Activated CD4-positive, alpha-beta T cell treated with anti-CD3 and anti-CD28 coated beads for 36 hours (primary cell): Measurements from ENCODE around the gene NFKB2. TPM values are rescaled to one million over a fixed set of nuclear protein-coding genes. Genes with fewer than 3 reads are reported as not detected.

Experiments used
- ATAC-seq: fragments of 200-7000 bp; cut with Tn5 transposase; one replicate; pipeline ENCODE4 v1.10.0; 2021; ENCODE audit warnings: mild to moderate bottlenecking, moderate library complexity
- CTCF ChIA-PET: fragments of 350-600 bp; sonication (Branson Sonifier 250); formaldehyde crosslinking; loops from one replicate; lab custom pipeline; 2021; ENCODE audit warnings: antibody characterized with exemption; lab: Charles Lee
- POLR2A ChIA-PET: fragments of 350-600 bp; sonication (Branson Sonifier 250); formaldehyde crosslinking; loops from one replicate; lab custom pipeline; 2021; ENCODE audit warnings: antibody characterized with exemption, inconsistent platforms; lab: Charles Lee
- DNase-seq: peaks from one replicate; pipeline ENCODE4 v3.0.0-alpha.2; 2020
- H3K27ac Mint-ChIP-seq: one replicate; pipeline ENCODE4 v1.8.0; 2021; ENCODE audit warnings: mixed read lengths
- H3K27me3 Mint-ChIP-seq: one replicate; pipeline ENCODE4 v1.8.0; 2021; ENCODE audit warnings: mixed read lengths
- H3K36me3 Mint-ChIP-seq: one replicate; pipeline ENCODE4 v1.8.0; 2021; ENCODE audit warnings: low read depth, mixed read lengths
- H3K4me1 Mint-ChIP-seq: one replicate; pipeline ENCODE4 v1.8.0; 2021; ENCODE audit warnings: mixed read lengths
- H3K4me3 Mint-ChIP-seq: one replicate; pipeline ENCODE4 v1.8.0; 2021; ENCODE audit warnings: mild to moderate bottlenecking, moderate library complexity, mixed read lengths
- H3K9me3 Mint-ChIP-seq: one replicate; pipeline ENCODE4 v1.8.0; 2021; ENCODE audit warnings: low read depth, mixed read lengths
- intact Hi-C, 2 experiments: fragments of 100-400 bp; cut with DNase I in 1 of 2; cut with micrococcal nuclease in 1 of 2; formaldehyde crosslinking; loops; one replicate each; pipeline versions ENCODE4 v1.14.2 to v1.15.1; 2022 to 2024; cut with DNase I, micrococcal nuclease
- total RNA-seq, 2 experiments: library from RNA; stranded (reverse); gene quantifications; one replicate each; pipeline ENCODE4 v1.2.3, GENCODE V29; 2021

The NFKB2 gene
- total RNA-seq, 2 experiments from 2014 or later, result 228 to 238 TPM

DNA sequence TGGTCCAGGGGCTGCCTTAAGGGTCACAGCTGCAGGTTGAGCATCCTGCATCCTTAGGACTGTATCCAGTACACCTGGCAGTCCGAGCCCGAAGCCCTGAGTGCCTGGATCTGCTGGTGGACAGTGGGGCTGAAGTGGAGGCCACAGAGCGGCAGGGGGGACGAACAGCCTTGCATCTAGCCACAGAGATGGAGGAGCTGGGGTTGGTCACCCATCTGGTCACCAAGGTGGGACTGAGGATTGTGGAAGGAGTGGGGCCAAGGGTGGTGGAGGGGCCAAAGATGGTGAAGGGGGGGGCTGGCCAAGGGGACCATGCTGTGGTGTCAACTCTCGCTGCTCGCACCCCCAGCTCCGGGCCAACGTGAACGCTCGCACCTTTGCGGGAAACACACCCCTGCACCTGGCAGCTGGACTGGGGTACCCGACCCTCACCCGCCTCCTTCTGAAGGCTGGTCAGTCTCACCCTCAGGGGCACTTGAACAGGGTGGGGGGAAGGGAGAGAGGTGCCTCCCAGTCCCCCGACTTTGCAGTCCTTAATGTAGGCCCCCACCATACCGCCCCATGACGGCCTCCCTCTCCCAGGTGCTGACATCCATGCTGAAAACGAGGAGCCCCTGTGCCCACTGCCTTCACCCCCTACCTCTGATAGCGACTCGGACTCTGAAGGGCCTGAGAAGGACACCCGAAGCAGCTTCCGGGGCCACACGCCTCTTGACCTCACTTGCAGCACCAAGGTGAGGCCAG, 5.3 kb downstream of the NFKB2 start:
- peak overlapping the region; percentile 20 for H3K4me3 Mint-ChIP-seq
- H3K4me1 Mint-ChIP-seq, result peaks cover 41% of the 10 kb centered on the region
- no peak for DNase-seq
- intact Hi-C loops, result no loop called here
- no peaks in the 10 kb centered on the region for H3K27me3 Mint-ChIP-seq
- no peaks in the 10 kb centered on the region for H3K9me3 Mint-ChIP-seq
- peaks cover 57% of the 10 kb centered on the region for H3K36me3 Mint-ChIP-seq
- peak overlapping the region; percentile 98 for H3K27ac Mint-ChIP-seq
- ChIA-PET POLR2A (interaction anchor here (0.6 kb wide), 1 partner anchor 35 kb away, joined by 3 read pairs; no protein-coding TSS in a partner anchor), CTCF (interaction anchor here (0.5 to 5.3 kb wide), 7 partner anchors 9 to 181 kb away, joined by 3 to 39 read pairs (median 4); no protein-coding TSS in a partner anchor)
- ATAC-seq, result no peak

DNA sequence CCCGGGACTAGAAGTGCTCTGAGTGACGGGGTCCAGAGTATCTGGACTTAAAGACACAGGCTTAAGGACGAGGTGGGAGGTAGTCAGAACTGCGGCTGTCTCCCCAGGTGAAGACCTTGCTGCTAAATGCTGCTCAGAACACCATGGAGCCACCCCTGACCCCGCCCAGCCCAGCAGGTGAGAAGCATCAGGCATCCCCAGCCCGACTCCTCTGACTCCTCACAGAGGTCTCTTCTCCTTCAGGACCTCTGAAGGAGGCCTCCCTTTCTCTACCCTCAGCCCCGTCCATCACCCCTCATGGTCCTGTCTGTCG, 5.8 kb downstream of the NFKB2 start:
- Mint-ChIP-seq H3K4me1 (peaks cover 39% of the 10 kb centered on the region), H3K27ac (no peak overlapping the region), H3K27me3 (no peaks in the 10 kb centered on the region), H3K9me3 (no peaks in the 10 kb centered on the region), H3K4me3 (no peak overlapping the region), H3K36me3 (peaks cover 52% of the 10 kb centered on the region)
- ChIA-PET POLR2A (no interaction called here), CTCF (interaction anchor here (0.6 to 4.6 kb wide), 3 partner anchors 8 to 171 kb away, joined by 4 to 39 read pairs (median 18); partner anchors contain the start of gene NFKB2)
- DNase-seq (no peak), ATAC-seq (no peak)
- intact Hi-C loops, result no loop called here

DNA sequence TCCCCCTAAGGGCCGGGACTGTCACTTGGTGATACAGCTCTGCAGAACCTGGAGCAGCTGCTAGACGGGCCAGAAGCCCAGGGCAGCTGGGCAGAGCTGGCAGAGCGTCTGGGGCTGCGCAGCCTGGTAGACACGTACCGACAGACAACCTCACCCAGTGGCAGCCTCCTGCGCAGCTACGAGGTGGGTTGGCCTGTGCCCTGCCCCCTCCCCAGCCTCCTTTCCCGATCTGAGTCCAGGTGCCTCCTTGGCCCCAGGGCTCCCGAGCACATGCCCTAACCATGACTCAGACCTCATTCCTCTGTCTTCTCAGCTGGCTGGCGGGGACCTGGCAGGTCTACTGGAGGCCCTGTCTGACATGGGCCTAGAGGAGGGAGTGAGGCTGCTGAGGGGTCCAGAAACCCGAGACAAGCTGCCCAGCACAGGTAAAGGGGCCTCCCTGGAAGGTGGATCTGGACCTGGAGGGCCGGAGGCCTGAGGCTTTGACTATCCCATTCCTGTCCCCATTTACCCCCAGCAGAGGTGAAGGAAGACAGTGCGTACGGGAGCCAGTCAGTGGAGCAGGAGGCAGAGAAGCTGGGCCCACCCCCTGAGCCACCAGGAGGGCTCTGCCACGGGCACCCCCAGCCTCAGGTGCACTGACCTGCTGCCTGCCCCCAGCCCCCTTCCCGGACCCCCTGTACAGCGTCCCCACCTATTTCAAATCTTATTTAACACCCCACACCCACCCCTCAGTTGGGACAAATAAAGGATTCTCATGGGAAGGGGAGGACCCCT, 6.4 kb downstream of the NFKB2 start:
- ChIA-PET CTCF (interaction anchor here (0.6 to 4.6 kb wide), 5 partner anchors 8 to 172 kb away, joined by 3 to 21 read pairs (median 4); partner anchors contain the start of gene NFKB2), POLR2A (no interaction called here)
- no peaks in the 10 kb centered on the region for H3K9me3 Mint-ChIP-seq
- H3K4me3 Mint-ChIP-seq, result no peak overlapping the region
- H3K36me3 Mint-ChIP-seq, result peaks cover 46% of the 10 kb centered on the region
- DNase-seq, result no peak
- no peak overlapping the region for H3K27ac Mint-ChIP-seq
- intact Hi-C loops, result no loop called here
- H3K27me3 Mint-ChIP-seq, result no peaks in the 10 kb centered on the region
- peaks cover 32% of the 10 kb centered on the region for H3K4me1 Mint-ChIP-seq
- no peak for ATAC-seq

DNA sequence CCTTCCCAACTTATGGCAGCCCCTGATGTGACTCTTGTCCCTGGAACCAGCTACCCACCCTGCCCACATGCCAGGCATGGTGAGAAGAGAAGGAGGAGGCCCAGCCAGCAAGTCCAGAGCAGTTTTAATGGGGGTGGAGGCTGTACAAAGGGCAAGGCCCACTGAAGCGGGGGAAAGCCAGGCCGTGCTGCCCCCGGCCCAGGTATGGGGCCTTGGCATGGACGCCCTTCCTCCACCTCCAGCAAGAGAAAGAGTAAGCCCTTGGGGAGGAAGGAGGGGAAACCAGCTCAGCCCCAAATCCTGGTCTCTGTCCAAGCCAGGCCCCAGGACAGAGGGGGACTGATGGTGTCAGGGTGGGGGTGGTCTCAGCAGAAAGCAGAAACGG, 7.0 kb downstream of the NFKB2 start:
- intact Hi-C loops, result no loop called here
- ATAC-seq (no peak), DNase-seq (no peak)
- H3K27ac Mint-ChIP-seq, result no peak overlapping the region
- peaks cover 27% of the 10 kb centered on the region for H3K4me1 Mint-ChIP-seq
- H3K27me3 Mint-ChIP-seq, result no peaks in the 10 kb centered on the region
- peaks cover 41% of the 10 kb centered on the region for H3K36me3 Mint-ChIP-seq
- ChIA-PET CTCF (interaction anchor here (0.7 to 4.6 kb wide), 9 partner anchors 9 to 222 kb away, joined by 3 to 21 read pairs (median 4); partner anchors contain the start of genes FBXL15 and NFKB2), POLR2A (no interaction called here)
- no peak overlapping the region for H3K4me3 Mint-ChIP-seq
- no peaks in the 10 kb centered on the region for H3K9me3 Mint-ChIP-seq

DNA sequence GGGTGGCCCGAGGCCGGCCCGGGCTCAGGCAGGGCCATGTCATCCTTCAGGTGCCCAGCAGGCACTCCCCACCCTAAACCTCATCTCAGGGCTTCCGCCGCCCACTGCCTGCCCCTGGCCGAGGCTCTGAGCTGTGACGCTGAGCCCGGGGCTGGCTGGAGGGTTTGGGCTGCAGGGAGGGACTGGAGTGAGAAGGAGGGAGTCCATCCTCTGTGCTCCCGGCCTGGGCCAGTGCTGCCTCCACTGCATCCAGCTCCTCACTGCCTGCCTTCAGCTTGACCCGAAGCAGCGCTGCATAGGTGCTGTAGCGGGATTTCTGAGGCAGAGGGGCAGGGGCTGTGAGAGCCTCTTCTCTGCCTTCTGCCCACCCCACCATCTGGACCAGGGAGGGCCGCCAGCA, 7.6 kb downstream of the NFKB2 start:
- ATAC-seq (no peak), DNase-seq (no peak)
- CTCF ChIA-PET, result interaction anchor here (0.7 to 4.6 kb wide), 11 partner anchors 9 to 221 kb away, joined by 3 to 21 read pairs (median 4); partner anchors contain the start of genes FBXL15 and NFKB2
- Mint-ChIP-seq H3K9me3 (no peaks in the 10 kb centered on the region), H3K36me3 (peaks cover 35% of the 10 kb centered on the region), H3K27me3 (peaks cover under 1% of the 10 kb centered on the region), H3K27ac (no peak overlapping the region), H3K4me1 (peaks cover 26% of the 10 kb centered on the region), H3K4me3 (no peak overlapping the region)
- intact Hi-C loops, result no loop called here
- POLR2A ChIA-PET, result no interaction called here

DNA sequence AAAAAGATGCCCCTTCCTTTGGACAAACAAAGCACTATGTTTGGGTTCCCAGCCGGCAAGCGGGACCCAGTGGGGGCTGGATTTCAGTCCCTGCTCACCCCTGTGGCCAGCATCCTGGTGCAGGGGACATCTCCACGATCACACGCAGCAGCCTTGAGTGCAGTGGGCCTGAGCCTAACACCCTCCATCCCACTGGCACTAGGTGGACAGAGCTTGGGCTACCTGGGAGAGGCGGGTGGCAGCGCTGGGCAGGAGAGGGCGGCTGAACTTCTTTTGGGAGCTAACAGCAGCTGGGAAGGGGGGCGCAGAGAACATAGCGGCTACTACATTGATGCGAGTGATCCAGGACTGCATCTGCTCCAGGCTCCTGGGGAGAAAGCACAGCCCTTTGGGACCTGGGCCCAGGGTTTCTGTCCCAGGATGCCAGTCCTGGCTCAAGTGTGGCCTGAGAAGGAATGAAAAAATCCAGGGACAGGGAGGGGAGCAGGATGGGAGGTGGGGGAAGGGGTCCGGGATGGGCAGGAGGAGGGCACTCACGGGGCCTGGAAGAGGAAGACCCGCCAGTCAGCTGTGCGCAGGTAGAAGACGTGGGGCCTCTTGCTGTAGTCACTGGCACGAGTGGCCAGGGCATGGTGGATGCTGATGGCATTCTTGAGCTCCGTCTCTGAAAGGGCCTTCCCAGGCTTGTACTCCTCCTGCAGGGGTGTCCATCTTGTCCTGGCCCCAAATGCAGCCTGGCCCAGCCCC, 9.0 kb downstream of the NFKB2 start:
- DNase-seq (peak; percentile 30), ATAC-seq (no peak)
- intact Hi-C loops, result no loop called here
- Mint-ChIP-seq H3K27me3 (peaks cover 5% of the 10 kb centered on the region), H3K36me3 (peaks cover 23% of the 10 kb centered on the region), H3K4me3 (peak overlapping the region; percentile 8), H3K9me3 (no peaks in the 10 kb centered on the region), H3K4me1 (peaks cover 23% of the 10 kb centered on the region), H3K27ac (no peak overlapping the region)
- ChIA-PET CTCF (interaction anchor here (0.5 to 4.6 kb wide), 7 partner anchors 11 to 669 kb away, joined by 3 to 21 read pairs (median 3); partner anchors contain the start of gene NFKB2), POLR2A (interaction anchor here (0.7 kb wide), 1 partner anchor 11 kb away, joined by 3 read pairs; no protein-coding TSS in a partner anchor)

DNA sequence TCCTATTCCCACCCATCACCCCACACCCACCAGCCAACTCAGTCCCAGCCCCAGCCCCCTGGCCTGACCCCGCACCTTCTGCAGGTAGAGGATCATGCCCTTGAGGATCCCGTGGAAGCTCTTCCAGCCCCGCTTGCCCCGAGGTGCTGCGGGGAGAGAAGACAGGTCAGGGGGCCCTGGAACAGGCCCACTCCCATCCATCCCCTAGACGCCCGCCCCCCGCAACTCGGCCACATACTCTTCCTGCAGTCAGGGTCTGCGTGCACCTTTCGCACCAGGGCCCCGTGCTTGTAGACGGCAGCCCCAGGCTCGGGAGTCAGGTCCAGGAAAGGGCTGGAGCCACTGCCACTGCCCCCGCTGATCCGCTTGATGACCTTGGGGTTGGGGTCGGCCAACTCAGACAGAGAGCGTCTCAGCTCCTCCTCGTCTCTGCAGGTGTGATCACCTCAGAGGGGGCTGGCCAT, 9.6 kb downstream of the NFKB2 start:
- peaks cover 17% of the 10 kb centered on the region for H3K36me3 Mint-ChIP-seq

DNA sequence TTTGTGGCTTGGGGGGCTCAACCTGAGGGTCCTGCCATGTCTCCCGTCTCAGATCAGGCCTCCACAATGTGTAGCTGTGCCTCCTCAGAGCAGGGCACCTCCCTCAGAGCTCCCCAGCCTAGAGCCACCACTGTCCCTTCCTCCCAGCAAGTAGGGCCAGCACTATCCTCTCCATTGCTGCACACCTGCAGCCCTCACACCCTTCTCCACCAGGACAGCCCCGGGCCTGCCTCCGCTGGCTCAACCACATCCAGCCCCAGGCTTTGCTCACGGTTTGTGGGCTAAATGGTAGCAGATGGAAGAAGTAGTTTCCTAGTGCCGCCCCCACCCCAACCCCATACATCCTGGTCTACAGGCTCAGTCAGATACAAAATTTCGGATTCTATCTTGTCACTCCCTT, 10.1 kb downstream of the NFKB2 start:
- ATAC-seq (no peak), DNase-seq (peak; percentile 42)
- Mint-ChIP-seq H3K4me1 (peaks cover 19% of the 10 kb centered on the region), H3K36me3 (peaks cover 12% of the 10 kb centered on the region), H3K27me3 (peaks cover 9% of the 10 kb centered on the region), H3K9me3 (no peaks in the 10 kb centered on the region), H3K4me3 (peak overlapping the region; percentile 28), H3K27ac (peak overlapping the region; percentile 24)
- intact Hi-C loops, result no loop called here
- ChIA-PET CTCF (interaction anchor here (0.6 to 4.6 kb wide), 5 partner anchors 8 to 176 kb away, joined by 3 to 18 read pairs (median 8); partner anchors contain the start of gene NFKB2), POLR2A (interaction anchor here (0.6 to 0.7 kb wide), 2 partner anchors 12 to 31 kb away, joined by 3 to 4 read pairs; no protein-coding TSS in a partner anchor)

More for the DNA sequence above, 9.6 kb downstream of the NFKB2 start:
- ChIA-PET CTCF (interaction anchor here (0.6 to 4.6 kb wide), 3 partner anchors 11 to 175 kb away, joined by 3 to 18 read pairs (median 8); partner anchors contain the start of gene NFKB2), POLR2A (interaction anchor here (0.6 to 0.7 kb wide), 2 partner anchors 12 to 31 kb away, joined by 3 to 4 read pairs; no protein-coding TSS in a partner anchor)
- peaks cover 9% of the 10 kb centered on the region for H3K27me3 Mint-ChIP-seq
- H3K4me1 Mint-ChIP-seq, result peaks cover 23% of the 10 kb centered on the region
- DNase-seq, result peak; percentile 31
- no peak for ATAC-seq
- H3K9me3 Mint-ChIP-seq, result no peaks in the 10 kb centered on the region
- no peak overlapping the region for H3K27ac Mint-ChIP-seq
- intact Hi-C loops, result no loop called here
- H3K4me3 Mint-ChIP-seq, result peak overlapping the region; percentile 28

DNA sequence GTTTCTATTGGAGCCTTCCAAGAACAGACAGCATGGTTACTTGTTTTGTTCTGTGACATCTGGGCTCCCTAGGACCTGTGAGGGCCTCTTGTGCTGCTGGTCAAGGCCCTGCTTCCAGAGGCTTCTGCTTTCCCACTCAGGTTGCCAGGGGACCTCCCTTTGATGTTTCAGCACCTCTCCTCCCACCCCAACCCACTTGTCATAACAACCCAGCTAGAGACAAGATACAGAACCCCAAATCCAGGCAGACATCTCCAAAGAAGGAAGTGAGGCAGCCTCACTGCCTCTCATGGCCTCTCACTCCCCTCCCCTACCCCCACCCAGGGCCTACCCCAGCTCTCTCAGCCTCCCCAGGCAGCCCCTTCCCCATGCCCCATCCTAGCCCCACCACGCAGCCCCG, 11.3 kb downstream of the NFKB2 start:
- H3K27me3 Mint-ChIP-seq, result peaks cover 14% of the 10 kb centered on the region
- H3K9me3 Mint-ChIP-seq, result no peaks in the 10 kb centered on the region
- H3K27ac Mint-ChIP-seq, result no peak overlapping the region
- peaks cover 27% of the 10 kb centered on the region for H3K4me1 Mint-ChIP-seq
- H3K4me3 Mint-ChIP-seq, result no peak overlapping the region
- peaks cover 4% of the 10 kb centered on the region for H3K36me3 Mint-ChIP-seq
- no peak for DNase-seq
- ChIA-PET POLR2A (interaction anchor here (1.1 to 1.7 kb wide), 2 partner anchors 10 to 14 kb away, joined by 3 to 6 read pairs; partner anchors contain the start of gene FBXL15), CTCF (interaction anchor here (0.9 to 3.1 kb wide), 5 partner anchors 9 to 237 kb away, joined by 3 to 16 read pairs (median 3); partner anchors contain the start of gene FBXL15)
- intact Hi-C loops, result no loop called here
- ATAC-seq, result no peak

DNA sequence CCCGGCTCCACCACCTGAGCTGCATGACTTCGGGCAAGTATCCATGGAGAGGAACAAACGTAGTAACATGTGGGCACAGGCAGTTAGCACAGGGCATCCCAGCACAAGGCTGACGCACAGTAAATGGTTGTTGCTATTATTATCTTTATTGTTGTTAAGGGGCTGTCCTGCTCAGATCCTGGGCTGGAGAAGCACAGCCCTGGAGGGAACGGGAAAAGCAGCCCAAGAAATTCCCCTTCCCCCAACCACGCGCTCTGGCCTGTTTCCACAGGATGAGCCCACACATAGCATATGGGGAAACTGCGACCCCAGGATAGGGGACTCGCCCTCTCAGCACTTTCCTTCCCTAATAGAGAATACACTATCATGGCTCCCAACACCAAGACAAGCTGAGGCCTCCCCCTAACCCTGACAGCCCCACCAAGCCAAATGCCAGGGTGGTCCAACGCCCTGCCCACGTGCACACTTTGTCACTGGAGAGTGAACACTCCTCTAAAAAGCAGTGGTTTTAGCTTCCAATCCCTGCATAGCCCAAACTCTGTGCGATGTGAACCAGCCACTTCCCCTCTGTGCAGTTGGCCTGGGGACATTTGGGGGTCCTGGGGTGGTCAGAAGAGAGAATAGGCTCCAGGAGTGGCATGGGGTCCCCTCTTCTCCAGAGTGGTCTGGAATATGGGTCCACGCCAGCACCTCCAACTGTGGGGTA, 12.1 kb downstream of the NFKB2 start:
- Mint-ChIP-seq H3K27me3 (peaks cover 14% of the 10 kb centered on the region), H3K4me3 (peak overlapping the region; percentile 69)
- CTCF ChIA-PET, result interaction anchor here (1.1 to 3.1 kb wide), 3 partner anchors 10 to 45 kb away, joined by 3 to 16 read pairs (median 6); partner anchors contain the start of gene FBXL15

More for the DNA sequence above, 12.1 kb downstream of the NFKB2 start:
- POLR2A ChIA-PET, result interaction anchor here (0.6 to 1.7 kb wide), 3 partner anchors 10 to 40 kb away, joined by 3 to 6 read pairs (median 3); partner anchors contain the start of gene NFKB2
- no peak for ATAC-seq
- Mint-ChIP-seq H3K27ac (no peak overlapping the region), H3K36me3 (peaks cover 4% of the 10 kb centered on the region), H3K9me3 (no peaks in the 10 kb centered on the region), H3K4me1 (peaks cover 27% of the 10 kb centered on the region)
- no peak for DNase-seq
- intact Hi-C loops, result loop anchor here in 1 of 2 experiments (2.0 kb wide), 1 partner anchor 13 kb away; the partner anchor contains the start of gene NFKB2
